ENCODE results near the gene PRRG2.

Gene PRRG2

GRCh38 chr19:49599378-49600295 lies 18.5 kb downstream of the PRRG2 start:
- Histone ChIP-seq H3K36me3 (ENCODE audit: insufficient read depth, low read length) (peaks cover 73% of the 10 kb centered on the region; the same call in 1 of the 2 replicates), H4K20me1 (ENCODE audit: insufficient read depth, low read length, poor library complexity, severe bottlenecking) (peaks cover 56% of the 10 kb centered on the region), H3K4me2 (ENCODE audit: low read depth, low read length, poor library complexity, severe bottlenecking) (no peak overlapping the region), H3K79me2 (ENCODE audit: insufficient read depth, low read length) (peaks cover 39% of the 10 kb centered on the region; the same call in 1 of the 2 replicates), H3F3A (ENCODE audit: low read depth) (no peaks in the 10 kb centered on the region), H3K9me3 (ENCODE audit: insufficient read depth, low read depth, low read length) (no peaks in the 10 kb centered on the region), H3K9me2 (replicated peaks; ENCODE audit: low read depth, low read length) (no peaks in the 10 kb centered on the region), H2AFZ (ENCODE audit: low read length) (no peak overlapping the region), H3K4me3 (ENCODE audit: low read length, poor library complexity, severe bottlenecking) (no peak overlapping the region), H3K4me1 (ENCODE audit: insufficient read depth, low read length, poor library complexity, severe bottlenecking) (no peaks in the 10 kb centered on the region), H3K27me3 (ENCODE audit: insufficient read depth, low read length, poor library complexity, severe bottlenecking) (no peaks in the 10 kb centered on the region), H3K9ac (ENCODE audit: low read depth, low read length, poor library complexity, severe bottlenecking) (no peak overlapping the region)
- TF ChIP-seq EZH2phosphoT487 (IDR thresholded peaks at IDR 0.05; ENCODE audit: borderline replicate concordance) (no peak), CTCF (conservative IDR thresholded peaks at IDR 0.05; ENCODE audit: low read length) (no peak)

DNA sequence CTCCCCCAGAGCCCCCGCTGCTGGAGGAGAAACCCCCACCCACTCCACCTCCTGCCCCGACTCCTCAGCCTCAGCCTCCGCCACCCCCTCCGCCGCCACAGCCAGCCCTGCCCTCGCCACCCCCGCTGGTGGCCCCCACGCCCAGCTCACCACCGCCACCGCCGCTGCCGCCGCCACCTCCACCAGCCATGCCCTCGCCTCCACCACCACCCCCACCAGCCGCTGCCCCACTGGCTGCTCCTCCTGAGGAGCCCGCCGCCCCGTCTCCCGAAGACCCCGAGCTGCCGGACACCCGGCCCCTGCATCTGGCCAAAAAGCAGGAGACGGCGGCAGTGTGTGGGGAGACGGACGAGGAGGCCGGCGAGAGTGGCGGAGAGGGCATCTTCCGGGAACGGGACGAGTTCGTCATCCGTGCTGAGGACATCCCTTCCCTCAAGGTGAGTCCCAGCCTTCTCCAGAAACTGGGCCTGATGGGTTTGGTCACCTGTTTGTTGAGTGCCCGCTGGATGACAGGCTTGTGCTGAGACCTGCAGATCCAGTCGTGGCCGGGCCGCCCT lies 20.4 kb downstream of the PRRG2 start:
- H3K79me2 ChIP-seq (ENCODE audit: insufficient read depth, low read length), result peaks cover 40% of the 10 kb centered on the region
- H3K9ac ChIP-seq (ENCODE audit: low read depth, low read length, poor library complexity, severe bottlenecking), result no peak overlapping the region
- H3K36me3 ChIP-seq (ENCODE audit: insufficient read depth, low read length), result peaks cover 63% of the 10 kb centered on the region; the same call in 1 of the 2 replicates
- H2AFZ ChIP-seq (ENCODE audit: low read length), result no peak overlapping the region
- H3F3A ChIP-seq (ENCODE audit: low read depth), result no peaks in the 10 kb centered on the region
- peaks cover 40% of the 10 kb centered on the region for H4K20me1 ChIP-seq (ENCODE audit: insufficient read depth, low read length, poor library complexity, severe bottlenecking)
- no peak overlapping the region for H3K4me3 ChIP-seq (ENCODE audit: low read length, poor library complexity, severe bottlenecking)
- H3K4me2 ChIP-seq (ENCODE audit: low read depth, low read length, poor library complexity, severe bottlenecking), result no peak overlapping the region
- no peaks in the 10 kb centered on the region for H3K9me2 ChIP-seq (replicated peaks; ENCODE audit: low read depth, low read length)
- H3K27me3 ChIP-seq (ENCODE audit: insufficient read depth, low read length, poor library complexity, severe bottlenecking), result no peaks in the 10 kb centered on the region
- TF ChIP-seq CTCF (conservative IDR thresholded peaks at IDR 0.05; ENCODE audit: low read length) (no peak), EZH2phosphoT487 (IDR thresholded peaks at IDR 0.05; ENCODE audit: borderline replicate concordance) (no peak)
- H3K9me3 ChIP-seq (ENCODE audit: insufficient read depth, low read depth, low read length), result no peaks in the 10 kb centered on the region
- H3K4me1 ChIP-seq (ENCODE audit: insufficient read depth, low read length, poor library complexity, severe bottlenecking), result no peaks in the 10 kb centered on the region

DNA sequence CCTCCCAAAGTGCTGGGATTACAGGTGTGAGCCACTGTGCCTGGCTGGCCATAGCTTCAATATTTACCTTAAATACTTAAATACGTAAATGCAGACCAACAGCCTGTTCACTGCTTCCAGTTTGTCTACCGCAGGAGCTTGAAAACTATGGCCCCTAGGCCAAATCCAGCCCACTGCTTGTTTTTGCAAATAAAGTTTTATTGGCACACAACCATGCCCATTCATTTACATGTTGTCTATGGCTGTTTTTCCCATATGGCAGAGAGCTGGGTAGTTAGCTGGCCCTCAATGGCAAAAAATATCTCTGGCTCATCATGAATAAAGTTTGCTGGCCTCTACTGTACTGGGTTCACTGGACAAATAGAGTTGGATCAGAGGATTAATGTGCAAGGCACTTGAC lies 21.7 kb downstream of the PRRG2 start:
- Histone ChIP-seq H3K4me1 (ENCODE audit: insufficient read depth, low read length, poor library complexity, severe bottlenecking) (no peaks in the 10 kb centered on the region), H3F3A (ENCODE audit: low read depth) (no peaks in the 10 kb centered on the region), H3K79me2 (ENCODE audit: insufficient read depth, low read length) (peaks cover 49% of the 10 kb centered on the region), H2AFZ (ENCODE audit: low read length) (no peak overlapping the region), H3K27me3 (ENCODE audit: insufficient read depth, low read length, poor library complexity, severe bottlenecking) (no peaks in the 10 kb centered on the region), H3K9ac (ENCODE audit: low read depth, low read length, poor library complexity, severe bottlenecking) (no peak overlapping the region), H3K36me3 (ENCODE audit: insufficient read depth, low read length) (peaks cover 55% of the 10 kb centered on the region; the same call in 1 of the 2 replicates), H3K4me2 (ENCODE audit: low read depth, low read length, poor library complexity, severe bottlenecking) (no peak overlapping the region), H3K9me3 (ENCODE audit: insufficient read depth, low read depth, low read length) (no peaks in the 10 kb centered on the region), H4K20me1 (ENCODE audit: insufficient read depth, low read length, poor library complexity, severe bottlenecking) (peaks cover 33% of the 10 kb centered on the region), H3K4me3 (ENCODE audit: low read length, poor library complexity, severe bottlenecking) (no peak overlapping the region), H3K9me2 (replicated peaks; ENCODE audit: low read depth, low read length) (no peaks in the 10 kb centered on the region)
- TF ChIP-seq CTCF (conservative IDR thresholded peaks at IDR 0.05; ENCODE audit: low read length) (no peak), EZH2phosphoT487 (IDR thresholded peaks at IDR 0.05; ENCODE audit: borderline replicate concordance) (no peak)
